NT2/D1 (cell line): ENCODE measurements around the gene SERPINE2.

ENCODE experiments used
- YY1 ChIP-seq: IDR thresholded peaks from 2 replicates; pipeline ENCODE4 v1.6.1; 2011; ENCODE audit not compliant: insufficient read length, insufficient read depth
- ZNF274 ChIP-seq: IDR thresholded peaks from 2 replicates; pipeline ENCODE4 v1.6.1; 2011; ENCODE audit warnings: mild to moderate bottlenecking, low read depth, low read length

GRCh38 chr2:224032283-224032682 is 6.8 kb downstream of the SERPINE2 start:
- TF ChIP-seq ZNF274 (no peak), YY1 (no peak)
